Ishikawa (cell line): Measurements from ENCODE around the gene PRXL2A.

Experiments
- CEBPB ChIP-seq: IDR thresholded peaks from 2 replicates; pipeline ENCODE4 v1.6.1; 2012
- CREB1 ChIP-seq: IDR thresholded peaks from 2 replicates; pipeline ENCODE4 v1.6.1; 2012; ENCODE audit warnings: low read depth
- EGR1 ChIP-seq: IDR thresholded peaks from 2 replicates; pipeline ENCODE4 v1.6.1; 2012
- EP300 ChIP-seq: IDR thresholded peaks from 2 replicates; pipeline ENCODE4 v1.6.1; 2012; ENCODE audit warnings: borderline replicate concordance
- FOXM1 ChIP-seq: IDR thresholded peaks from 2 replicates; pipeline ENCODE4 v1.6.1; 2012; ENCODE audit warnings: low read depth, borderline replicate concordance
- MAX ChIP-seq: IDR thresholded peaks from 2 replicates; pipeline ENCODE4 v1.6.1; 2012
- NFIC ChIP-seq: IDR thresholded peaks from 2 replicates; pipeline ENCODE4 v1.6.1; 2012
- RAD21 ChIP-seq: IDR thresholded peaks from 2 replicates; pipeline ENCODE4 v1.6.1; 2012; ENCODE audit warnings: low read depth
- TAF1 ChIP-seq: IDR thresholded peaks from 2 replicates; pipeline ENCODE4 v1.6.1; 2012; ENCODE audit warnings: low read depth, mild to moderate bottlenecking
- TCF12 ChIP-seq: IDR thresholded peaks from 2 replicates; pipeline ENCODE4 v1.6.1; 2012; ENCODE audit warnings: low read depth
- TEAD4 ChIP-seq: IDR thresholded peaks from 2 replicates; pipeline ENCODE4 v1.6.1; 2012
- YY1 ChIP-seq: IDR thresholded peaks from 2 replicates; pipeline ENCODE4 v1.6.1; 2012; ENCODE audit warnings: low read depth
- ZBTB7A ChIP-seq: IDR thresholded peaks from 2 replicates; pipeline ENCODE4 v1.6.1; 2012; ENCODE audit warnings: low read depth
- TF ChIP-seq, protein P1 (sequence below): IDR thresholded peaks from 2 replicates; pipeline ENCODE4 v1.6.1; 2012; ENCODE audit warnings: low read depth, mild to moderate bottlenecking
- TF ChIP-seq, protein P2 (sequence below): IDR thresholded peaks from 2 replicates; pipeline ENCODE4 v1.6.1; 2012

Gene PRXL2A

GRCh38 chr10:80462981-80463741 lies 54.8 kb downstream of the PRXL2A start:
- TF ChIP-seq MAX (0 out of 2 replicates have a peak, but pooled peaks have one; percentile 17), ZBTB7A (no peak)

GRCh38 chr10:80463868-80464267 lies 55.5 kb downstream of the PRXL2A start:
- TF ChIP-seq EGR1, result no peak
- TF ChIP-seq TCF12, result no peak

DNA sequence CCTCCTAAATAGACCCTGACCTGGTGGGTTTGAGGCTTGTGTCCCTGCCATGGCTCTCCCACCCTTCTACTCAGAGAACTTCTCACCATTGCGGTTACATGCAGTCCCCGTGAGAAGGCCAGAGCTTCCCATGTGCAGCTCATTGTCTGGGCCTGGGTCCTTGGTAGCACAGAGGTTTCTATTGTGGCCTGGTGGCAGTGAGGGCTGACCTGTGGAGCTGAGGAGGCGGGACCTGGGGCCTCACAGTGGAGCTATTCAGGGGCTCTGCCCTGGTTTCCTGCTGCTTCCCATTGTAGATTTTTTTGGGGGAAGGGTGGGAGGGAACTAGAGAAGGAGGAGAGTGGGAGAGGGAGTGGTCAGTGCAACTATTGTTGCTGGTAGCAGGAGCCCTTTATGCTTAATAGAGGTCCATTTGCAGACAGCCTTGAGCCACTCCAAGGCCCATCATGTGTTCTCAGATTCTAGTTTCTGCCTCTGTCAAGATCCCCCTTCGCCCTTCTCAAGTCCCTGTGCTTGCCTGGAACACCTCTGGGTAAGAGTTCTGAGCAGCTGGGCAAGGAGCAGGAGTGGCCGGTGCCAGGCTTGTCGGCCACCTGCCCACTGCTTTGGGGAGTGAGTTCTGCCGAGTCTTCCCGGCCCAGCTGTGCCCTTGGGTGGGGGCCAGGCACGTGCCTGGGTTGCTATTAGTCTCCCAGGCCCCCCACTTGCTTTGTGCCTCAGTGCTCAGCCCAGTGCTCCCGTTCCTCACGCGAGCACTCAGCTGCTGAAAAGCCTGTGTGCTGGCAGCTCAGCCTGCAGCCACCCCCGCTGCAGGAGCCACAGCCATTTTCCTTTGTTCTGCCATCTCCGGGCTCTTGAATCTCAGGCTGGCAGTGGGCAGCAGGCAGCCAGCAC lies 56.5 kb downstream of the PRXL2A start:
- TF ChIP-seq CEBPB (no peak), EGR1 (peak; percentile 57), FOXM1 (no peak), EP300 (peak; percentile 46; the same call in 1 of the 2 replicates), TCF12 (peak; percentile 85), MAX (peak; percentile 76), TEAD4 (no peak), NFIC (peak; percentile 79), YY1 (peak; percentile 81), TAF1 (0 out of 2 replicates have a peak, but pooled peaks have one; percentile 29), ZBTB7A (0 out of 2 replicates have a peak, but pooled peaks have one; percentile 31), CREB1 (no peak), RAD21 (no peak)
- TF ChIP-seq, protein P1, sequence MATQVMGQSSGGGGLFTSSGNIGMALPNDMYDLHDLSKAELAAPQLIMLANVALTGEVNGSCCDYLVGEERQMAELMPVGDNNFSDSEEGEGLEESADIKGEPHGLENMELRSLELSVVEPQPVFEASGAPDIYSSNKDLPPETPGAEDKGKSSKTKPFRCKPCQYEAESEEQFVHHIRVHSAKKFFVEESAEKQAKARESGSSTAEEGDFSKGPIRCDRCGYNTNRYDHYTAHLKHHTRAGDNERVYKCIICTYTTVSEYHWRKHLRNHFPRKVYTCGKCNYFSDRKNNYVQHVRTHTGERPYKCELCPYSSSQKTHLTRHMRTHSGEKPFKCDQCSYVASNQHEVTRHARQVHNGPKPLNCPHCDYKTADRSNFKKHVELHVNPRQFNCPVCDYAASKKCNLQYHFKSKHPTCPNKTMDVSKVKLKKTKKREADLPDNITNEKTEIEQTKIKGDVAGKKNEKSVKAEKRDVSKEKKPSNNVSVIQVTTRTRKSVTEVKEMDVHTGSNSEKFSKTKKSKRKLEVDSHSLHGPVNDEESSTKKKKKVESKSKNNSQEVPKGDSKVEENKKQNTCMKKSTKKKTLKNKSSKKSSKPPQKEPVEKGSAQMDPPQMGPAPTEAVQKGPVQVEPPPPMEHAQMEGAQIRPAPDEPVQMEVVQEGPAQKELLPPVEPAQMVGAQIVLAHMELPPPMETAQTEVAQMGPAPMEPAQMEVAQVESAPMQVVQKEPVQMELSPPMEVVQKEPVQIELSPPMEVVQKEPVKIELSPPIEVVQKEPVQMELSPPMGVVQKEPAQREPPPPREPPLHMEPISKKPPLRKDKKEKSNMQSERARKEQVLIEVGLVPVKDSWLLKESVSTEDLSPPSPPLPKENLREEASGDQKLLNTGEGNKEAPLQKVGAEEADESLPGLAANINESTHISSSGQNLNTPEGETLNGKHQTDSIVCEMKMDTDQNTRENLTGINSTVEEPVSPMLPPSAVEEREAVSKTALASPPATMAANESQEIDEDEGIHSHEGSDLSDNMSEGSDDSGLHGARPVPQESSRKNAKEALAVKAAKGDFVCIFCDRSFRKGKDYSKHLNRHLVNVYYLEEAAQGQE, result no peak
- TF ChIP-seq, protein P2, sequence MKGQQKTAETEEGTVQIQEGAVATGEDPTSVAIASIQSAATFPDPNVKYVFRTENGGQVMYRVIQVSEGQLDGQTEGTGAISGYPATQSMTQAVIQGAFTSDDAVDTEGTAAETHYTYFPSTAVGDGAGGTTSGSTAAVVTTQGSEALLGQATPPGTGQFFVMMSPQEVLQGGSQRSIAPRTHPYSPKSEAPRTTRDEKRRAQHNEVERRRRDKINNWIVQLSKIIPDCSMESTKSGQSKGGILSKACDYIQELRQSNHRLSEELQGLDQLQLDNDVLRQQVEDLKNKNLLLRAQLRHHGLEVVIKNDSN, result peak; percentile 39; the same call in 1 of the 2 replicates

DNA sequence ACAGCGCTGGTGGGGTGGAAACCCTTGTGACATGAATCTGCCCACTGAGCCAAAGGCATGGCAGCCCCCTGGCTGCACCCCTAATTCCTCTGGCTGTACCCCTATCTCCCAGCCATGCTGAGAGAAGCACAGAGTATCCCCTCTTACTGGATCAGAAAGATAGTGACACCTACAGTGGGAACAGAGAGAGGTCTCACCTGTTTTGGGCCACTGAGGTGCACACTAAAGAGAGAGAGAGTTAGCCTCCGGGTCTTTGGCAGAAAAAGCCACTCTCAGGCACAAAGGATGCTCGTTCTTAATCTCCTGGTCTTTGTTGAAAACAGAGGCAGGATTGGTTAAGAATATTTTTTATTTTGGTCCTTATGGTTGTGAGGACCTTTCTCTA lies 57.1 kb downstream of the PRXL2A start:
- no peak for TF ChIP-seq CREB1
- TF ChIP-seq TCF12, result no peak
- no peak for TF ChIP-seq NFIC
- TF ChIP-seq EGR1, result no peak
- TF ChIP-seq TAF1, result no peak
- TF ChIP-seq YY1, result no peak
- no peak for TF ChIP-seq FOXM1
- TF ChIP-seq TEAD4, result no peak
- no peak for TF ChIP-seq EP300
- TF ChIP-seq, protein P2, result no peak
- TF ChIP-seq, protein P1, result no peak
- no peak for TF ChIP-seq CEBPB
- TF ChIP-seq MAX, result no peak

GRCh38 chr10:80465839-80466590 lies 57.7 kb downstream of the PRXL2A start:
- TF ChIP-seq CREB1 (no peak), FOXM1 (no peak), RAD21 (no peak), EGR1 (no peak)
